ENCODE measurements around the gene USHBP1.

GRCh38 chr19:17234911-17235299 is 29.6 kb downstream of the USHBP1 start:
- TF ChIP-seq CTCF (IDR thresholded peaks at IDR 0.05) (no peak), EZH2 (IDR thresholded peaks at IDR 0.05) (no peak)
